Heart left ventricle (tissue), 16 donors: ENCODE data around the gene GAL3ST2. TPM values are rescaled to one million over a fixed set of nuclear protein-coding genes. Genes with fewer than 3 reads are reported as not detected.

ENCODE experiments used
- ATAC-seq, 4 donors: fragments of 200-7000 bp; cut with Tn5 transposase; one replicate each; pipeline ENCODE4 v1.9.1; 2020 to 2022; ENCODE audit warnings: moderate library complexity in 4 of 4, mild to moderate bottlenecking in 3 of 4, moderate number of reproducible peaks in 1 of 4
- DNase-seq, 5 donors: peaks; one replicate each; pipeline ENCODE4 v3.0.0-alpha.2; 2020
- H3K27ac ChIP-seq, 12 donors: fragments of 200-600 bp; sonication (generic) in 4 of 12; one replicate each; pipeline versions ENCODE4 v1.5.0 to v1.8.0; 2016 to 2022; ENCODE audit warnings: mild to moderate bottlenecking in 2 of 12
- H3K27me3 ChIP-seq, 9 donors: fragments of 200-600 bp; sonication (generic) in 2 of 9; one replicate each; pipeline versions ENCODE4 v1.5.1 to v1.8.0; 2016 to 2022; ENCODE audit warnings: mild to moderate bottlenecking in 3 of 9
- H3K36me3 ChIP-seq, 9 donors: fragments of 200-600 bp; sonication (generic) in 2 of 9; one replicate each; pipeline versions ENCODE4 v1.5.0 to v1.8.0; 2018 to 2022; ENCODE audit warnings: mild to moderate bottlenecking in 2 of 9
- H3K4me1 ChIP-seq, 12 donors: fragments of 200-600 bp; sonication (generic) in 4 of 12; one replicate each; pipeline versions ENCODE4 v1.5.0 to v1.8.0; 2016 to 2022; ENCODE audit warnings: mild to moderate bottlenecking in 3 of 12
- H3K4me3 ChIP-seq, 12 donors: fragments of 200-600 bp; sonication (generic) in 4 of 12; one replicate each; pipeline versions ENCODE4 v1.5.0 to v1.8.0; 2017 to 2022; ENCODE audit warnings: mild to moderate bottlenecking in 9 of 12, moderate library complexity in 4 of 12
- H3K9me3 ChIP-seq, 12 donors: fragments of 200-600 bp; sonication (generic) in 4 of 12; one replicate each; pipeline versions ENCODE4 v1.5.0 to v1.8.0; 2016 to 2022; ENCODE audit warnings: mild to moderate bottlenecking in 1 of 12
- POLR2A ChIP-seq, 2 donors: fragments of 450-650 bp; IDR thresholded peaks; one replicate each; pipeline ENCODE4 v1.6.1; 2017; ENCODE audit warnings: antibody characterized with exemption in 2 of 2, mild to moderate bottlenecking in 2 of 2, moderate library complexity in 2 of 2
- WGBS, 4 donors: extraction: QIAGEN DNeasy Blood & Tissue Kit in 2 of 4; methylation state at CpG; one replicate each; pipeline versions ENCODE4 v1.1.5 to v1.1.7; 2013 to 2018; 5-methylcytosine and 5-hydroxymethylcytosine counted together
- intact Hi-C, 10 donors: fragments of 100-400 bp; cut with DNase I; formaldehyde crosslinking; loops; one replicate each; pipeline versions ENCODE4 v1.11.1 to v1.14.2; 2022
- polyA plus RNA-seq, 2 donors: library from polyadenylated mRNA; stranded (reverse); fragments of 200-250 nt; gene quantifications; one replicate each; pipeline ENCODE4 v1.2.3, GENCODE V29; 2013
- total RNA-seq, 9 donors: library from RNA; depleted of rRNA in 2 of 9; stranded (reverse); fragments of >200 nt in 2 of 9; fragmentation: NEBNext Ultra II Directional in 3 of 9; extraction: Animal tissue kit (Norgen Biotek cat#: 25700) in 3 of 9; gene quantifications; one replicate each; pipeline versions ENCODE4 v1.1.0 to v1.2.4, GENCODE V29; 2016 to 2023
- TF ChIP-seq, protein P1 (sequence below), 12 donors: fragments of 200-600 bp; sonication (generic) in 4 of 12; IDR thresholded peaks; one replicate each; pipeline versions ENCODE4 v1.5.0 to v1.8.0; 2018 to 2022; ENCODE audit warnings: antibody characterized with exemption in 12 of 12, mild to moderate bottlenecking in 5 of 12
- donor health status: ischemic (EF 13 %, LVEDD 7.1; RV severe dilation, severe dysfunction).
- donor health status: healthy with polysubstance abuse.
- donor health status: DM: no; HTN: yes; CAD: no.
- donor health status: DM: no; HTN: no; CAD: no.
- donor health status: ischemic (EF 25% LVEDD 6.9; RV normal size, moderate dysfunction).
- donor health status: ischemic (EF 25% LVEDD 5.7; RV mildly dilated, moderate dysfunction).
- donor health status: healthy.
- donor health status: DM: yes; HTN: yes; CAD: no.
- donor health status: ischemic (EF 35%, LVEDD 5.7; RV mildly dilated, moderate dysfunction).
- donor health status: nonischemic (EF 11% LVEDD 7.7; RV severe dilation, severe dysfunction).
- donor health status: DM: yes; HTN: yes; CAD: no.
- donor health status: PGD.
- donor health status: ischemic (EF 29% LVEDD 5.4; RV normal size, mild dysfunction).
- donor health status: nonischemic (EF 23%, LVEDD 6.1; RV moderate dilation, normal function).

Gene GAL3ST2
- total and polyA plus RNA-seq, 11 donors, result 0.21 to 1.7 TPM; not detected in 9

GRCh38 chr2:241809383-241810306 is 33.0 kb downstream of the GAL3ST2 start:
- H3K4me1 ChIP-seq, result peaks cover 0 to 36% (median 16%) of the 10 kb centered on the region in 12 donors
- intact Hi-C loops, result loop anchor here in 1 of 10 donors (5.0 kb wide), 1 partner anchor 48 kb away; the partner anchor contains the start of gene PDCD1
- TF ChIP-seq, protein P1, sequence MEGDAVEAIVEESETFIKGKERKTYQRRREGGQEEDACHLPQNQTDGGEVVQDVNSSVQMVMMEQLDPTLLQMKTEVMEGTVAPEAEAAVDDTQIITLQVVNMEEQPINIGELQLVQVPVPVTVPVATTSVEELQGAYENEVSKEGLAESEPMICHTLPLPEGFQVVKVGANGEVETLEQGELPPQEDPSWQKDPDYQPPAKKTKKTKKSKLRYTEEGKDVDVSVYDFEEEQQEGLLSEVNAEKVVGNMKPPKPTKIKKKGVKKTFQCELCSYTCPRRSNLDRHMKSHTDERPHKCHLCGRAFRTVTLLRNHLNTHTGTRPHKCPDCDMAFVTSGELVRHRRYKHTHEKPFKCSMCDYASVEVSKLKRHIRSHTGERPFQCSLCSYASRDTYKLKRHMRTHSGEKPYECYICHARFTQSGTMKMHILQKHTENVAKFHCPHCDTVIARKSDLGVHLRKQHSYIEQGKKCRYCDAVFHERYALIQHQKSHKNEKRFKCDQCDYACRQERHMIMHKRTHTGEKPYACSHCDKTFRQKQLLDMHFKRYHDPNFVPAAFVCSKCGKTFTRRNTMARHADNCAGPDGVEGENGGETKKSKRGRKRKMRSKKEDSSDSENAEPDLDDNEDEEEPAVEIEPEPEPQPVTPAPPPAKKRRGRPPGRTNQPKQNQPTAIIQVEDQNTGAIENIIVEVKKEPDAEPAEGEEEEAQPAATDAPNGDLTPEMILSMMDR (IDR thresholded peaks at IDR 0.05), result no peak
- TF ChIP-seq POLR2A (IDR thresholded peaks at IDR 0.05), result no peak
- WGBS, 4 donors, result 81 to 85% (median 83%) methylated on average over 18 to 29 of the region's 29 CpGs
- peak overlapping the region in 8 of 12 donors; percentile 49 to 91 (median 80) for H3K27ac ChIP-seq
- H3K9me3 ChIP-seq, result no peaks in the 10 kb centered on the region
- DNase-seq (peak in 1 of 5 donors; percentile 23), ATAC-seq (no peak)
- no peak overlapping the region for H3K4me3 ChIP-seq
- peaks cover 0 to 3% (median 0%) of the 10 kb centered on the region in 9 donors for H3K27me3 ChIP-seq
- no peaks in the 10 kb centered on the region for H3K36me3 ChIP-seq

GRCh38 chr2:241810307-241811200 is 33.9 kb downstream of the GAL3ST2 start:
- Histone ChIP-seq H3K4me3 (peak overlapping the region in 1 of 12 donors; percentile 25), H3K27me3 (no peaks in the 10 kb centered on the region), H3K9me3 (no peaks in the 10 kb centered on the region), H3K36me3 (no peaks in the 10 kb centered on the region), H3K4me1 (peaks cover 0 to 32% (median 13%) of the 10 kb centered on the region in 12 donors), H3K27ac (peak overlapping the region; percentile 20 to 91 (median 72))
- ATAC-seq, result peak; percentile 66 to 83 (median 82)
- TF ChIP-seq POLR2A (IDR thresholded peaks at IDR 0.05), result no peak
- TF ChIP-seq, protein P1 (IDR thresholded peaks at IDR 0.05), result no peak
- intact Hi-C loops, result loop anchor here in 1 of 10 donors (5.0 kb wide), 1 partner anchor 47 kb away; the partner anchor contains the start of gene PDCD1
- peak in 4 of 5 donors; percentile 29 to 81 (median 73) for DNase-seq
- 48 to 56% (median 51%) methylated on average over 11 to 28 of the region's 28 CpGs for WGBS, 4 donors

DNA sequence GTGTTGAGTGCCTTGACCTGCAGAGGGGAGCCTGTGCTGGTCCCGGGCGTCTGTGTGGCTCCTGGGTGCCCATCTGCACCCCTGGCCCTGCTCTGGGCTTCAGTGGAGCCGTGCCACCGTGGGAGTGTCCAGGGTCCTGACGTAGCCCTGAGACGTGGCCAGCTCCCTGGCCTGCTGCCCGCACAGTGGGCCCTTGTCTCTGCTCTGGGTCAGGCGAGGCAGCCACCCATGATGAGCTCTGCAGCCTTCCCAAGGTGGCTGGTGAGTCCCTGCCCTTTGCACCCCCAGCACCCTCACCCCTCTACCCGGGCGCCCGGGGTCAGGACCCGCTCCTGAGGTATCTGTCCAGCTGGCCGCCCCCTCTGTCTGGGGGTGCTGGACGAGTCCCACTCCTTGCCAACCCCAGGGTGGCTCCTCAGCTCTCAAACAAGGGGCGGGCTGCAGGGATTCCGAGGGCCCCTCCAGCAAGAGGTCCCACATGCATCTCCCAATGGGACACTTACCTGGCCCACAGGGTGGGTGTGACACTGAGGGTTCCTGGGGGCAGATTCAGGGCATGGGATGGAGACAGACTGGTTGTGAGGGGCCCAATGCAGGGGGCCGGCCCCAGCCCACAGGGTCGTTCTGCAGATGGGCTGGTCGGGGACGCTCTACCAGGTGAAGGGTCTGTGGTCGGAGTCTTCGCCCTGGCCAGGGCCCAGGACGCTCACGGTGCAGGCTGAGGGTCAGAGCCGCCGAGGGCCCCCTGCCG is 34.8 kb downstream of the GAL3ST2 start:
- peak overlapping the region in 1 of 12 donors; percentile 25 for H3K4me3 ChIP-seq
- 78 to 91% (median 85%) methylated on average over 11 to 27 of the region's 27 CpGs for WGBS, 4 donors
- DNase-seq, result peak; percentile 61 to 85 (median 83)

More for the DNA sequence above, 34.8 kb downstream of the GAL3ST2 start:
- Histone ChIP-seq H3K9me3 (no peaks in the 10 kb centered on the region), H3K36me3 (no peaks in the 10 kb centered on the region), H3K4me1 (peaks cover 0 to 32% (median 13%) of the 10 kb centered on the region in 12 donors), H3K27me3 (no peaks in the 10 kb centered on the region), H3K27ac (peak overlapping the region; percentile 20 to 91 (median 66))
- TF ChIP-seq, protein P1 (IDR thresholded peaks at IDR 0.05), result no peak
- TF ChIP-seq POLR2A (IDR thresholded peaks at IDR 0.05), result no peak
- intact Hi-C loops, result loop anchor here in 1 of 10 donors (5.0 kb wide), 1 partner anchor 46 kb away; the partner anchor contains the start of gene PDCD1
- ATAC-seq, result peak; percentile 70 to 91 (median 82)
